ENCODE results near the gene CDKN1B.

The CDKN1B gene

GRCh38 chr12:12716793-12717585 is at the start of gene CDKN1B:
TSS of gene CDKN1B (plus strand) at chr12:12717368. CDS start at chr12:12717840, 472 bp downstream.
- DNase-seq (ENCODE audit: low spot score) = peak; percentile 94

GRCh38 chr12:12668005-12668404 is 49.2 kb upstream of the CDKN1B start:
- DNase-seq (ENCODE audit: low spot score) = no peak

GRCh38 chr12:12669020-12669419 is 48.1 kb upstream of the CDKN1B start:
- no peak for DNase-seq (ENCODE audit: low spot score)

- no peak for DNase-seq (ENCODE audit: low spot score)
Measured at GRCh38 chr12:12671850-12672660, 45.1 kb upstream of the CDKN1B start.

- no peak for DNase-seq (ENCODE audit: low spot score)
Measured at GRCh38 chr12:12673296-12673695, 43.9 kb upstream of the CDKN1B start.

- no peak for DNase-seq (ENCODE audit: low spot score)
Measured at GRCh38 chr12:12676605-12677004, 40.6 kb upstream of the CDKN1B start.

GRCh38 chr12:12681061-12681765 is 36.0 kb upstream of the CDKN1B start:
- no peak for DNase-seq (ENCODE audit: low spot score)

- no peak for DNase-seq (ENCODE audit: low spot score)
Measured at GRCh38 chr12:12682284-12682683, 34.9 kb upstream of the CDKN1B start.

- no peak for DNase-seq (ENCODE audit: low spot score)
Measured at GRCh38 chr12:12683136-12683697, 34.0 kb upstream of the CDKN1B start.

GRCh38 chr12:12683725-12684124 is 33.4 kb upstream of the CDKN1B start:
- DNase-seq (ENCODE audit: low spot score) = no peak

- peak; percentile 45 for DNase-seq (ENCODE audit: low spot score)
Measured at GRCh38 chr12:12684375-12685106, 32.6 kb upstream of the CDKN1B start.

GRCh38 chr12:12685305-12685704 is 31.9 kb upstream of the CDKN1B start:
- DNase-seq (ENCODE audit: low spot score) = no peak

- no peak for DNase-seq (ENCODE audit: low spot score)
Measured at GRCh38 chr12:12686472-12686871, 30.7 kb upstream of the CDKN1B start.

- DNase-seq (ENCODE audit: low spot score) = no peak
Measured at GRCh38 chr12:12686925-12687324, 30.2 kb upstream of the CDKN1B start.

GRCh38 chr12:12689647-12690300 is 27.4 kb upstream of the CDKN1B start:
- no peak for DNase-seq (ENCODE audit: low spot score)

GRCh38 chr12:12691549-12691948 is 25.6 kb upstream of the CDKN1B start:
- no peak for DNase-seq (ENCODE audit: low spot score)

GRCh38 chr12:12693111-12693671 is 24.0 kb upstream of the CDKN1B start:
- DNase-seq (ENCODE audit: low spot score) = no peak

GRCh38 chr12:12696562-12697383 is 20.4 kb upstream of the CDKN1B start:
- peak; percentile 84 for DNase-seq (ENCODE audit: low spot score)

- no peak for DNase-seq (ENCODE audit: low spot score)
Measured at GRCh38 chr12:12699345-12699744, 17.8 kb upstream of the CDKN1B start.

- no peak for DNase-seq (ENCODE audit: low spot score)
Measured at GRCh38 chr12:12700254-12700653, 16.9 kb upstream of the CDKN1B start.

All from D341Med (cell line).